ENCODE data around the gene LUM.
A peak's percentile ranks its signal among the peaks of the same experiment; 100 is the strongest.

LUM gene, protein sequence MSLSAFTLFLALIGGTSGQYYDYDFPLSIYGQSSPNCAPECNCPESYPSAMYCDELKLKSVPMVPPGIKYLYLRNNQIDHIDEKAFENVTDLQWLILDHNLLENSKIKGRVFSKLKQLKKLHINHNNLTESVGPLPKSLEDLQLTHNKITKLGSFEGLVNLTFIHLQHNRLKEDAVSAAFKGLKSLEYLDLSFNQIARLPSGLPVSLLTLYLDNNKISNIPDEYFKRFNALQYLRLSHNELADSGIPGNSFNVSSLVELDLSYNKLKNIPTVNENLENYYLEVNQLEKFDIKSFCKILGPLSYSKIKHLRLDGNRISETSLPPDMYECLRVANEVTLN

DNA sequence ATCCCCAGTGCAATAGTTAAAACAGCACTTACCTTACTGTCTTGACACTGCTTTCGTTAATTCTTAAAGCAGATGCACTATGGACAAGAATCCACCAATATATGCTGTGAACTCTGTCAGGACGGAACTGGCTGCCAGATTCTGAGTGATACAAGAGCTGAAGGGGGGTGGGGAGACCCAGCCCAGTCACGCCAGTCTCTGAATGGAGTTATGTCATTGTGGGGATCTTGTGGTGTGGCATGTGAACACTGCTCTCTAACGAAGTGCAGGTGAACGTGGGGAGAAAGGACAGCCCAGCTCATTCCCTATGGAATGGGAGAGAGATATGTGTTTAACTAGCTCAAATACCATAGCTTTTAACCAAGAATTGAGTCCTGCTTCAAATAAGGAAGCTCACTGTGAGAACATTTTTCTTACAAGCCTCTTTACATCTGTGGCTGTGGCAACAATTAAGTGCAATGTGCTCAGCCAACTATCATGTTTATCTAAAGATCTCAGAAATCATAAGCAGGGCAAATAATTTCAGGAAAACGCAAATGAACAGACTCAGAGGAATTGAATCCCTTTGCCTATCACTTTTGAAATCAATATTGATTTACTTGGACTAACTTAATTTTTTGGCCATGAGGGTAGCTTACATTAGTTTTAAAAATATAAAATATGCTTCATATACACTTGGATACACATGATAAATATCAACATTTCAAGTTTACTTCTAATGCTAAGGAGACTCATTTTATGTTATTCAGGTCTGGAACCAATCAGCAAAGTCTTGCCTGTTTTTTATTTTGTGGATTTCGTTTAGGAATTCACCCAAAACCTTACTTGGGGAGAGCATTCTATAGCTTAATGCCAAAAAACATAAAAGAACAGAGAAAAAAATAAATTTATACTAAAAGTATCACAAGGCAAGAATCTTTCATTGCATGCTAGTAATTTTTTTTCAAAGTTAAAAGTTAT, at the start of gene LUM:
Gene LUM, minus strand, starts transcription at position 129 of the 960 bp plus-strand sequence. CDS start 2,515 bp downstream, outside the sequence.
- DNase-seq (ENCODE audit: low spot score): peak; percentile 38

GRCh38 chr12:91161009-91161408, 49.7 kb upstream of the LUM start:
- DNase-seq (ENCODE audit: low spot score) (no peak), FAIRE-seq (no peak)

More for the DNA sequence above, at the start of gene LUM:
- no peak for FAIRE-seq

- DNase-seq (ENCODE audit: low spot score): no peak
- no peak for FAIRE-seq
Observed at GRCh38 chr12:91155990-91156389, 44.7 kb upstream of the LUM start.

DNA sequence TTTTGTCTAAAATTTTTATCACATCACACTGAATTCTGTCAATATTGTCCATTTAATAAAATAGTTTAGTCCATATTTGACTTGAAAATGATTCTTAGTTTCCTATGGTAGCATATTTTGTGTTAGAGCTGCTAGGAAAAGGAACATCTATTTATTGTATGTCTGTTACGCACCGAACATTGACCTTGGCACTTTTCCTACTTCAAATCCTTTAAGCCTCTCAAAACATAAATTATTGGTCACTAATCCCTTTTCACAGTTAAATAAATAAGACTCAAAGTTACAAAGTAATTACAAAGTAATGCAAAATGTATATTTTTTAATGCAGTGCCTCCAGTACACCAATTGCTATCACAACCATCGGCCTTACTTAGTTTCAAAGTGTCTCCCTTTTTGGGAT, 42.8 kb upstream of the LUM start:
- no peak for FAIRE-seq
- no peak for DNase-seq (ENCODE audit: low spot score)

DNA sequence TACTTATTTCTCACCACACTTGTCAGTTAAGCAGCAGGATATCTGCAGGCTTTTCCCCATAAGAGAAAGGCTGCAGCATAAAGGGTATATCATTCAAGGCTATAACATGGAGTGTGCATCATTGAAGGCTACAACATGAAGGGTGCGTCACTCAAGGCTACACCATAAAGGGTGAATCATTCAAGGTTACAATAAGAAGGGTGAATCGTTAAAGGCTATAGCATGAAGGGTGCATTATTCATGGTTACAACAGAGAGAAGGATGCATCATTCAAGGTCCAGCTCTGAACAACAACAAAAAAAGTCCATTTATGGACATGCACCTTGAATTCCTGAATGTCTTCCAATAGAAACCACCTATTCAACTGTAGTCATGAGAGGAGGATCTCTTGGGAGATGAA, 32.8 kb upstream of the LUM start:
- no peak for DNase-seq (ENCODE audit: low spot score)
- no peak for FAIRE-seq

DNA sequence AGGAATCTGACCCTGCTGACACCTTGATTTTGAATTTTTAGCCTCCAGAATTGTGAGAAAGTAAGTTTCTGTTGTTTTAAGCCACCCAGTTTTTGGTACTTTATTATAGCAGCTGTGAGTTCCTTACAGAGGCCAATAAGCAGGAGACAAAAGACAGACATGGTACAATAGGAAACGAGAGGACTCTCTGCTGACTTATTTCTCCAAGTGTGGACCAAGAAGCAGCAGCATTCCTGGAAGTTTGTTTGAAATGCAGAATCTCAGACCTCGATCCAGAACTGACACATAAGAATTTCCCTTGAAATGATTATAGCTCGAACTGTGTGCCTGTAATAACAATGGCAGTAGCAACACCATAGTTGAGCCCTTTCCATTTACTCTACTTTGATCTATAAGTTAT, 31.9 kb upstream of the LUM start:
- DNase-seq (ENCODE audit: low spot score) (no peak), FAIRE-seq (no peak)

GRCh38 chr12:91142221-91142631, 30.9 kb upstream of the LUM start:
- FAIRE-seq (no peak), DNase-seq (ENCODE audit: low spot score) (no peak)

DNA sequence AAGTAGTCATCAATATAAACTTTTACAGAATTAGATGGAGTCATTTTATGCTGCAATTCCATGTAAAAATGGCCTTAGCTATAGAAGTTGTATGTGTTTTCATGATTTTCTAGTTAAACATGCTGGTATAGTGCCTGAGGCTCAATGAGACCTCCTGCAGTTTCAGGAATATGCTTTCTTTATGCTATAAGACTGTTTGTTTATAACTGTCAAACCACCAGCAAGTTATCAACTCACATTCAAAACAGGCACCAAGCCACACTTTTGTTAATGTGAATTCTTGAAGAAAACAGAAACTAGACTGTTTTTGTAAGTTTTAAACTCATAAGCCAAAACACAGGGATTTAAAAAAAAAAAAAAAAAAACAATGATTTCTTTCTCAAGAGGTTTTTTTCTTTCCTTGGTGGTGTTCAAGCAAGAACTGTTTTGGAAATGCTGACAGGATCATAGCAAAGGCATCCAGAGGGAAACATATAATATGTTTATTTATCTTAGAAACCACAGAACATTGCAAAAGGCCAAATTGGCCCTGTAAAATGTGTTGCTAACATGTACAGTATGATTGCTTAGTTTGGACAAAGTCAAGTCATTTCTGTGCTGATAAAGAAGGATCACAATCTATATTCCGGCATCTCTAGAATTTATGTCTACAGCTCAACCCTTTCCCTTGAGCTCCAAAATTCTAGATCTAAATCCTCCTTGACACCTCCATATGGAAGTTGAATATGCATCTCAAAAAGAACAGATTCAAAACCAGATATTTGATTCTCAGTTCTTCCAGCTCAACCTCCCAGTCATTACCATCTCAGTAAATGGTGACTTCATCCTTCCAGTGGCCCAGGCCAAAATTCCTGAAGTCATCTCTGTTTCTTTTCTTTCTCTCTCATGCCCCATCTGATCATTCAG, 29.0 kb upstream of the LUM start:
- DNase-seq (ENCODE audit: low spot score): no peak
- no peak for FAIRE-seq

DNA sequence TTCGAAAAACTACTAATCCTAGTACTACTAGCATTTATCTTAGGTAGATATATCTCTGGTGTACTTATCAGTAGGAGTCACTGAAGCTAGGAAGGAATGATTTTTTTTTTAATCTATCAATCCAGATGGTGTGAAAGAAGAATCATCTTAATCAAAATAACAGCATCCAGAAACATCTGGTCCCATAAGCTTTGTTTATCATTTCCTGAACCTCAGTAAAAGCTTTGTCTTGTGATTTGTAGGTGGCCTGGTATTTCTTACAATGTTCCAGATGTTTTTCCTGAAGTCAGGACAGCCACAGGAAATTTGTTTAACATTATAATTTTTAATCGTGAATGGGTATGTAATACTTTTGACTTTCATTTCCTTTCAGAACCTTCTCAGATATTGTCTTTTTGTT, 28.0 kb upstream of the LUM start:
- DNase-seq (ENCODE audit: low spot score): no peak
- no peak for FAIRE-seq

GRCh38 chr12:91138337-91138920, 27.1 kb upstream of the LUM start:
- DNase-seq (ENCODE audit: low spot score) (no peak), FAIRE-seq (no peak)

DNA sequence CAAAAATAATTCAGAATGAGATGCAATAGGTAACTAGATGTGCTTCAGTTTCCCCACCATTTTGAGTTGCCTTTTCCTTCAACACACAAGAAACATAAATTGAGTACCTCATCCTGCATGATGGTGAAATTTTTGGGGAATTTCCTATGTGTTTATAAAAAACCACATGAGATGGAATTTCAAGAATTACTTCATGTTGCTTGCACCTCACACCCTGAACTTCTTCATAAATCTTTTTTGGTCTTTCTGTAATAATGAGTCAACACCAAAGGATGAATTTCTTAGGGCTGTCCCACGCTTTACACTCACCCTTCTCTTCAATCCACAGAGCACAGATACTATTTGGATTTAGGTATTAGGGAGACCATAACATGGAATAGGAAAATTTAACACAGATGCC, 22.6 kb upstream of the LUM start:
- FAIRE-seq (no peak), DNase-seq (ENCODE audit: low spot score) (no peak)

DNA sequence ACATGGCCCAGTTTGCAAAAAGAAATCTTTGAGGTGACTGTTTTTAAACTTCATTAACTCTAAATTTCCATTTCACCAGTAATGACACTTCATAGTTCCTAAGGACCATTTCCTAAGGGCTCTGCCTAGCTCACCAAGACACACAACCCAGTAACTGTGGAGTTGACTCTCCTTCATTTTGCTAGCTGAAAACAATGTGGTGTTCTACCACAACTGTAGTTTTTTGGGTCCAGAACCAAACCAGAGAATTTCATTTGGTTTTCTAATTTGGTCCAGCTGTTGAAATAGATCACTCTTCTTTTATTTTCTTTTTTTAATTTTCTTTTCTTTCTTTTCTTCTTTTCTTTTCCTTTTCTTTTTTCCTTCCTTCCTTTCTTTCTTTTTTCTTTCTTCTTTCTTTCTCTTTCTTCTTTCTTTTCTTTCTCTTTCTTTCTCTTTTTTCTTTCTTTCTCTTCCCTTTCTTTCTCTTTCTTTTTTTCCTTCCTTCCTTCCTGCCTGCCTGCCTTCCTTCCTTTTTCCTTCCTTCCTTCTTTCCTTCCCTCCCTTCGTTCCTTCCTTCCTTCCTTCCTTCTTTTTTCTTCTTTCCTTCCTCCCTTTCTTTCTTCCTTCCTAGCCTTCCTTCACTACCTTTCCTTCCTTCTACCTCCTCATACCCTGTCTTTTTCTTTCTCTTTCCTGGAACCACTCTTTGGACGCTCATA, 18.5 kb upstream of the LUM start:
- no peak for FAIRE-seq
- no peak for DNase-seq (ENCODE audit: low spot score)

DNA sequence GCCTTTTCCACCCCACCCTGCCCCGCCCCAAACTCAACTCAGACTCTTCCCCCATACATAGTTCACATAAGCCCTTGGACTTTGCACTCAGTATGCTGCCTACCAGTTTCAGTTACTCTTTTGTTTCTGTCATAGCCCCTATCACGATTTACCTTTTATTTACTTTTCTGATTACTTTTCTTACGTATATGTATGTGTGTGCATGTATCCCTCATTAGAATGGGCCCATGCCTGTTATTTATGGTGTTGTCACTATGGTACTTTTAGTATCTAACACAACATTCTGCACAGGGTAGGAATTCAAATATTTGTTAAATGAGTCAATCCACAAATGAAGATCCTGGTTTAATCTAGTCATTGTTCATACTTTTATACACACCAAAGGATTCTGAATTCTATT, 16.5 kb upstream of the LUM start:
- FAIRE-seq (no peak), DNase-seq (ENCODE audit: low spot score) (no peak)

GRCh38 chr12:91127306-91127705, 16.0 kb upstream of the LUM start:
- FAIRE-seq: no peak
- DNase-seq (ENCODE audit: low spot score): no peak

- FAIRE-seq (no peak), DNase-seq (ENCODE audit: low spot score) (no peak)
Observed at GRCh38 chr12:91126516-91126915, 15.2 kb upstream of the LUM start.

- no peak for DNase-seq (ENCODE audit: low spot score)
- FAIRE-seq: no peak
Observed at GRCh38 chr12:91123236-91123916, 12.1 kb upstream of the LUM start.

DNA sequence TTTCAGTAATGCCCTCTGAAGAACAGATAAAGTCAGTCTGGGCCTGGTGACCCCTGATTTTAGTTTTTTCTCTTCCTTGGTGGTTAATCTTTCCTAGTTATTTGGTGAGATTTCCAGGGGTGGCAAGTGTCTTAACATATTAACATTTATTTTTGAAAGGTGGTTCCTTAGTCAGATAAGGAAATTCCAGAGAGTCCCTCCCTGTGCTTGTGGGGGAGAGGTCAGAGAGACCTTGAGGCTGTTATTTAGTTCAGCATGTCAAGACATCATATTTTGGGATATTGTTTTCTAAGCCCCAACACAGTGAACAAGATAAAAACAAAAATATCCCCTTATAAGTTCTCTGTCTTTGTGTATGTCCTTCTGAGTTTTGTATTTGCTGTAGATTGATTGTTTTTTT, 9.5 kb upstream of the LUM start:
- DNase-seq (ENCODE audit: low spot score): no peak
- no peak for FAIRE-seq

- DNase-seq (ENCODE audit: low spot score) (no peak), FAIRE-seq (no peak)
Observed at GRCh38 chr12:91119089-91119488, 7.8 kb upstream of the LUM start.

GRCh38 chr12:91113621-91114020, 2.3 kb upstream of the LUM start:
- no peak for FAIRE-seq
- DNase-seq (ENCODE audit: low spot score): no peak

Data from urothelium cell line (cell line).